ENCODE results near the gene NCOA1.

GRCh38 chr2:24768013-24768412 lies 277.0 kb downstream of the NCOA1 start:
- TF ChIP-seq POLR2A (IDR thresholded peaks at IDR 0.05; ENCODE audit: low read length) = no peak
- no peak for TF ChIP-seq GATA1 (IDR thresholded peaks at IDR 0.05; ENCODE audit: low read depth, low read length)
